ENCODE results near the gene SEMA4A.
"Not testable (repeated sequence)": the region's sequence is repeated elsewhere in the genome, so short reads cannot be mapped to it uniquely, and the experiment has no call there.

Gene SEMA4A

GRCh38 chr1:156162430-156163037, 9.1 kb downstream of the SEMA4A start:
- DNase-seq: no peak

GRCh38 chr1:156163712-156164111, 10.3 kb downstream of the SEMA4A start:
- DNase-seq: no peak

- peak; percentile 38 for DNase-seq
Measured at GRCh38 chr1:156164125-156164831, 10.9 kb downstream of the SEMA4A start.

- peak; percentile 95 for DNase-seq
Measured at GRCh38 chr1:156165083-156165482, 11.7 kb downstream of the SEMA4A start.

- DNase-seq: no peak
Measured at GRCh38 chr1:156167536-156167935, 14.2 kb downstream of the SEMA4A start.

- no peak for DNase-seq
Measured at GRCh38 chr1:156172696-156173470, 19.5 kb downstream of the SEMA4A start.

- no peak for DNase-seq
Measured at GRCh38 chr1:156176610-156177210, 23.3 kb downstream of the SEMA4A start.

- no peak for DNase-seq
Measured at GRCh38 chr1:156177919-156178654, 24.7 kb downstream of the SEMA4A start.

- DNase-seq: no peak
Measured at GRCh38 chr1:156180471-156180870, 27.1 kb downstream of the SEMA4A start.

- DNase-seq: not testable (repeated sequence)
Measured at GRCh38 chr1:156181391-156181924, 28.1 kb downstream of the SEMA4A start.

GRCh38 chr1:156182010-156182779, 28.8 kb downstream of the SEMA4A start:
- DNase-seq: not testable (repeated sequence)

- DNase-seq: peak; percentile 26
Measured at GRCh38 chr1:156186347-156187177, 33.2 kb downstream of the SEMA4A start.

GRCh38 chr1:156190265-156190664, 36.9 kb downstream of the SEMA4A start:
- DNase-seq: not testable (repeated sequence)

GRCh38 chr1:156191292-156191964, 38.0 kb downstream of the SEMA4A start:
- peak; percentile 30 for DNase-seq

GRCh38 chr1:156193208-156193487, 39.8 kb downstream of the SEMA4A start:
- no peak for DNase-seq

GRCh38 chr1:156193488-156194299, 40.3 kb downstream of the SEMA4A start, which contains the start of gene SLC25A44:
Gene SLC25A44, plus strand, starts transcription at chr1:156194104. Its CDS starts 5,744 bp downstream, at chr1:156199848.
- DNase-seq: peak; percentile 99

GRCh38 chr1:156194300-156194652, 40.9 kb downstream of the SEMA4A start:
- no peak for DNase-seq

GRCh38 chr1:156195853-156196252, 42.5 kb downstream of the SEMA4A start:
- DNase-seq: no peak

GRCh38 chr1:156196445-156196844, 43.1 kb downstream of the SEMA4A start:
- DNase-seq: no peak
